GM19035 (cell line): ENCODE data around the gene TRIM2.
"Not testable (repeated sequence)": the region's sequence is repeated elsewhere in the genome, so short reads cannot be mapped to it uniquely, and the experiment has no call there.

Experiments used
- ATAC-seq: cut with Tn5 transposase; IDR thresholded peaks from one replicate; pipeline ENCODE4 v1.9.1; 2021; ENCODE audit not compliant: unreplicated experiment

Gene TRIM2

GRCh38 chr4:153204247-153204671, at the start of gene TRIM2:
Gene TRIM2 (plus strand): TSS chr4:153204443. CDS start chr4:153204531, 88 bp downstream.
- no peak for ATAC-seq

- no peak for ATAC-seq
Measured at GRCh38 chr4:153155686-153156085, 48.6 kb upstream of the TRIM2 start.

GRCh38 chr4:153156263-153156662, 48.0 kb upstream of the TRIM2 start:
- no peak for ATAC-seq

- ATAC-seq = no peak
Measured at GRCh38 chr4:153156721-153157120, 47.5 kb upstream of the TRIM2 start.

- ATAC-seq = no peak
Measured at GRCh38 chr4:153159016-153159415, 45.2 kb upstream of the TRIM2 start.

- no peak for ATAC-seq
Measured at GRCh38 chr4:153159728-153160221, 44.5 kb upstream of the TRIM2 start.

- no peak for ATAC-seq
Measured at GRCh38 chr4:153160821-153161220, 43.4 kb upstream of the TRIM2 start.

GRCh38 chr4:153161226-153161963, 42.8 kb upstream of the TRIM2 start:
- ATAC-seq = no peak

GRCh38 chr4:153165236-153165635, 39.0 kb upstream of the TRIM2 start:
- not testable (repeated sequence) for ATAC-seq

- no peak for ATAC-seq
Measured at GRCh38 chr4:153166716-153167501, 37.3 kb upstream of the TRIM2 start.

GRCh38 chr4:153169776-153170175, 34.5 kb upstream of the TRIM2 start:
- ATAC-seq = no peak

- ATAC-seq = no peak
Measured at GRCh38 chr4:153170407-153170806, 33.8 kb upstream of the TRIM2 start.

- no peak for ATAC-seq
Measured at GRCh38 chr4:153174821-153175567, 29.2 kb upstream of the TRIM2 start.

GRCh38 chr4:153176938-153177337, 27.3 kb upstream of the TRIM2 start:
- ATAC-seq = no peak

- no peak for ATAC-seq
Measured at GRCh38 chr4:153177841-153178240, 26.4 kb upstream of the TRIM2 start.

- ATAC-seq = no peak
Measured at GRCh38 chr4:153179100-153179499, 25.1 kb upstream of the TRIM2 start.

GRCh38 chr4:153181293-153181692, 22.9 kb upstream of the TRIM2 start:
- no peak for ATAC-seq

GRCh38 chr4:153181700-153182099, 22.5 kb upstream of the TRIM2 start:
- ATAC-seq = no peak

GRCh38 chr4:153183146-153183545, 21.1 kb upstream of the TRIM2 start:
- no peak for ATAC-seq

- no peak for ATAC-seq
Measured at GRCh38 chr4:153185331-153185852, 18.9 kb upstream of the TRIM2 start.
